Transverse colon (tissue), 4 donors: Measurements from ENCODE around the gene RNF19B. TPM values are rescaled to one million over a fixed set of nuclear protein-coding genes. Genes with fewer than 3 reads are reported as not detected.

Experiments
- DNase-seq: peaks from one replicate; pipeline ENCODE4 v3.0.0-alpha.2; 2019
- H3K27ac ChIP-seq, 4 donors: fragments of 200-600 bp; sonication (generic); 2 replicates each; pipeline ENCODE4 v1.5.1; 2016 to 2018; ENCODE audit warnings: inconsistent platforms in 4 of 4
- H3K27me3 ChIP-seq: fragments of 200-600 bp; sonication (generic); 2 replicates; pipeline ENCODE4 v1.5.1; 2017; ENCODE audit warnings: inconsistent platforms
- H3K36me3 ChIP-seq, 4 donors: fragments of 200-600 bp; sonication (generic); 2 replicates each; pipeline ENCODE4 v1.5.1; 2017 to 2019; ENCODE audit warnings: inconsistent platforms in 4 of 4
- H3K4me1 ChIP-seq, 4 donors: fragments of 200-600 bp; sonication (generic); 2 replicates each; pipeline ENCODE4 v1.5.1; 2017 to 2020; ENCODE audit warnings: inconsistent platforms in 4 of 4
- H3K4me3 ChIP-seq, 4 donors: fragments of 200-600 bp; sonication (generic); 1 replicate in 1 of 4; 2 replicates in 3 of 4; pipeline versions ENCODE4 v1.5.1 to v1.6.1; 2017 to 2019; ENCODE audit warnings: inconsistent platforms in 4 of 4
- H3K9me3 ChIP-seq, 2 donors: fragments of 200-600 bp; sonication (generic); 2 replicates each; pipeline ENCODE4 v1.5.1; 2017 to 2019; ENCODE audit warnings: inconsistent platforms in 2 of 2
- CTCF ChIP-seq, 5 experiments: fragments of 200-600 bp in 3 of 5; fragments of 450-650 bp in 2 of 5; sonication (generic) in 3 of 5; IDR thresholded peaks; 1 replicate in 2 of 5; 2 replicates in 3 of 5; pipeline ENCODE4 v1.5.1; 2016 to 2017; ENCODE audit warnings: antibody characterized with exemption in 5 of 5, inconsistent platforms in 3 of 5, mild to moderate bottlenecking in 2 of 5, moderate library complexity in 1 of 5
- EP300 ChIP-seq: sonication (generic); formaldehyde crosslinking; IDR thresholded peaks from one replicate; pipeline ENCODE4 v1.6.1; 2017; ENCODE audit warnings: antibody characterized with exemption, low read depth
- POLR2A ChIP-seq: fragments of 450-650 bp; IDR thresholded peaks from one replicate; pipeline ENCODE4 v1.6.1; 2016; ENCODE audit warnings: antibody characterized with exemption, mild to moderate bottlenecking, moderate library complexity
- POLR2AphosphoS5 ChIP-seq, 3 donors: sonication (generic); formaldehyde crosslinking; IDR thresholded peaks; one replicate each; pipeline ENCODE4 v1.6.1; 2016; ENCODE audit warnings: antibody characterized with exemption in 3 of 3
- WGBS, 2 donors: methylation state at CpG; one replicate each; pipeline ENCODE4 v1.1.5; 2018; ENCODE audit warnings: low coverage in 1 of 2; 5-methylcytosine and 5-hydroxymethylcytosine counted together
- in situ Hi-C, 4 donors: fragments of 200-750 bp; cut with MboI; loops; one replicate each; pipeline versions ENCODE4 v1.15.0 to v1.15.1; 2017; ENCODE audit warnings: low sequenced_read_pairs in 3 of 4, low pct_ligation_motif_present in 1 of 4, low pct_unique_long_range_greater_than_20kb in 1 of 4
- intact Hi-C: fragments of 100-400 bp; cut with DNase I; formaldehyde crosslinking; loops from one replicate; pipeline ENCODE4 v1.15.1; 2023; ENCODE audit warnings: low total_unique reads
- total RNA-seq, 4 donors: library from RNA; depleted of rRNA; stranded (reverse); fragments of >200 nt; gene quantifications; one replicate each; pipeline ENCODE4 v1.1.0, GENCODE V29; 2016

RNF19B gene
- total RNA-seq, 4 donors from 2014 or later = 22.5 to 83.8 (median 62.0) TPM

DNA sequence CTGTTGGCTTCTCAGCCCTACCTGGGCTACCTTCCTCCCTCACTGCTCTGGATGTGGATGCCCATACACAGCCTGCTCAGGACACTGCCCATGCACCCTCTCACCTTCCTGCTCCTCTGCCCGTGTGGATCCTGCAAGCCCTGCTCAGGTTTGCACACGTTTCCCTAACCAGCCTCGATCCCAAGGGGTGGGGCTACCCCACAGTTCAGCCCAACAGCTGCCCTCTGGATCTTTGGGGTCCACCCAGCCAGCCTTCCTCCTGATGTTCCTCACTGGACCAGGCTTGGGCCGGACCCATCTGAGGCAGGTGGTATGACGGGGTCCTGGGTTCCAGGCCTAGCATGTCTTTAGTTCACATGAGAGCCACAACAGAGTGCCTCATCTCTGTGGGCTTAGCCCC, 68.2 kb downstream of the RNF19B start:
- in situ Hi-C loops = no loop called here
- Histone ChIP-seq H3K4me3 (no peak overlapping the region), H3K9me3 (no peaks in the 10 kb centered on the region), H3K4me1 (peaks cover 5 to 33% (median 23%) of the 10 kb centered on the region in 4 donors), H3K36me3 (no peaks in the 10 kb centered on the region), H3K27me3 (peaks cover 27% of the 10 kb centered on the region), H3K27ac (no peak overlapping the region)
- DNase-seq = no peak
- intact Hi-C loops = no loop called here
- WGBS, 2 donors = 63% methylated on average over 5 of the region's 5 CpGs; no CpG with 5 or more reads in 1 of the 2 donors
- TF ChIP-seq POLR2A (no peak), EP300 (no peak), CTCF (IDR thresholded peaks at IDR 0.05) (no peak), POLR2AphosphoS5 (IDR thresholded peaks at IDR 0.05) (no peak)

- Histone ChIP-seq H3K4me3 (no peak overlapping the region), H3K27me3 (peaks cover 34% of the 10 kb centered on the region), H3K4me1 (peaks cover 5 to 30% (median 19%) of the 10 kb centered on the region in 4 donors), H3K36me3 (no peaks in the 10 kb centered on the region), H3K9me3 (no peaks in the 10 kb centered on the region), H3K27ac (no peak overlapping the region)
- no peak for DNase-seq
- in situ Hi-C loops = no loop called here
- 82% methylated on average over 23 of the region's 26 CpGs; no CpG with 5 or more reads in 1 of the 2 donors for WGBS, 2 donors
- no peak for TF ChIP-seq POLR2AphosphoS5 (IDR thresholded peaks at IDR 0.05)
- TF ChIP-seq CTCF (IDR thresholded peaks at IDR 0.05) = no peak
- no peak for TF ChIP-seq POLR2A
- no peak for TF ChIP-seq EP300
- intact Hi-C loops = no loop called here
Observed at GRCh38 chr1:32895325-32896215, 69.0 kb downstream of the RNF19B start.

GRCh38 chr1:32894681-32895080, 69.9 kb downstream of the RNF19B start:
- no peak overlapping the region for H3K4me3 ChIP-seq
- TF ChIP-seq EP300 (no peak), POLR2AphosphoS5 (IDR thresholded peaks at IDR 0.05) (no peak), POLR2A (no peak), CTCF (IDR thresholded peaks at IDR 0.05) (no peak)
- intact Hi-C loops (no loop called here), in situ Hi-C loops (no loop called here)
- no peaks in the 10 kb centered on the region for H3K36me3 ChIP-seq
- no peaks in the 10 kb centered on the region for H3K9me3 ChIP-seq
- DNase-seq = no peak
- H3K27me3 ChIP-seq = peaks cover 37% of the 10 kb centered on the region
- H3K4me1 ChIP-seq = peaks cover 5 to 27% (median 15%) of the 10 kb centered on the region in 4 donors
- peak overlapping the region in 1 of 4 donors; percentile 80 for H3K27ac ChIP-seq
- WGBS, 2 donors = 88% methylated on average over 5 of the region's 6 CpGs; no CpG with 5 or more reads in 1 of the 2 donors

- in situ Hi-C loops (no loop called here), intact Hi-C loops (no loop called here)
- Histone ChIP-seq H3K36me3 (no peaks in the 10 kb centered on the region), H3K4me1 (peaks cover 5 to 22% (median 15%) of the 10 kb centered on the region in 4 donors), H3K4me3 (peak overlapping the region in 2 of 4 donors; percentile 47 to 55), H3K9me3 (no peaks in the 10 kb centered on the region), H3K27ac (peak overlapping the region; percentile 68 to 80 (median 74)), H3K27me3 (peaks cover 37% of the 10 kb centered on the region)
- WGBS, 2 donors = 40 to 63% methylated on average over 1 to 8 of the region's 8 CpGs
- no peak for DNase-seq
- TF ChIP-seq POLR2A (no peak), CTCF (IDR thresholded peaks at IDR 0.05) (no peak), EP300 (no peak), POLR2AphosphoS5 (IDR thresholded peaks at IDR 0.05) (no peak)
Observed at GRCh38 chr1:32894019-32894600, 70.5 kb downstream of the RNF19B start.
